Brain microvascular endothelial cell (primary cell): ENCODE data around the gene SPDYA.

Experiments used
- DNase-seq: peaks from one replicate; pipeline ENCODE4 v3.0.0-alpha.2; 2020
- H3K27ac ChIP-seq: fragments of 250-450 bp; sonication (Bioruptor Pico); 2 replicates; pipeline ENCODE4 v1.5.1; 2020; ENCODE audit warnings: mild to moderate bottlenecking, moderate library complexity
- H3K27me3 ChIP-seq: fragments of 250-450 bp; sonication (Bioruptor Pico); replicated peaks from 2 replicates; pipeline ENCODE4 v1.5.1; 2020; ENCODE audit warnings: mild to moderate bottlenecking
- H3K36me3 ChIP-seq: fragments of 250-450 bp; sonication (Bioruptor Pico); replicated peaks from 2 replicates; pipeline ENCODE4 v1.5.1; 2020; ENCODE audit warnings: mild to moderate bottlenecking
- H3K4me3 ChIP-seq: 2 replicates; pipeline ENCODE4 v1.5.1; 2011; ENCODE audit warnings: low read depth, mild to moderate bottlenecking, control low read depth, low read length, moderate library complexity
- CTCF ChIP-seq: IDR thresholded peaks from 2 replicates; pipeline ENCODE4 v1.5.1; 2011; ENCODE audit warnings: low read depth, mild to moderate bottlenecking, moderate library complexity, low read length, control low read depth, inconsistent platforms; ENCODE audit errors: missing control alignments
- in situ Hi-C: cut with HindIII; loops from 2 replicates; pipeline ENCODE4 v1.10.0; 2017; ENCODE audit warnings: low sequenced_read_pairs, low pct_ligation_motif_present

Gene SPDYA

DNA sequence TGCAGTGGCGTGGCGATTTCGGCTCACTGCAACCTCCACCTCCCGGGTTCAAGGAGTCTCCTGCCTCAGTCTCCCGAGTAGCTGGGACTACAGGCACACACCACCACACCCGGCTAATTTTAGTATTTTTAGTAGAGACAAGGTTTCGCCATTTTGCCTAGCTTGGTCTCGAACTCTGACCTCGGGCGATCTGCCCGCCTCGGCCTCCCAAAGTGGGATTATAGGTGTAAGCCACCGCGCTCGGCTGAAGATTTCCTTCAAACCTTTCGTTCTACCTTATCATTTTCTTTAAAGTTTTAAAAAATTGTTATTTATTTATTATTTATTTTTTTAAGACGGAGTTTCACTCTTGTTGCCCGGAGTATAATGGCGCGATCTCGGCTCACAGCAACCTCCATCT is 82.9 kb downstream of the SPDYA start:
- H3K27ac ChIP-seq: no peak overlapping the region
- H3K4me3 ChIP-seq: no peak overlapping the region
- no peaks in the 10 kb centered on the region for H3K36me3 ChIP-seq
- TF ChIP-seq CTCF: no peak
- no peaks in the 10 kb centered on the region for H3K27me3 ChIP-seq
- in situ Hi-C loops: no loop called here
- no peak for DNase-seq

DNA sequence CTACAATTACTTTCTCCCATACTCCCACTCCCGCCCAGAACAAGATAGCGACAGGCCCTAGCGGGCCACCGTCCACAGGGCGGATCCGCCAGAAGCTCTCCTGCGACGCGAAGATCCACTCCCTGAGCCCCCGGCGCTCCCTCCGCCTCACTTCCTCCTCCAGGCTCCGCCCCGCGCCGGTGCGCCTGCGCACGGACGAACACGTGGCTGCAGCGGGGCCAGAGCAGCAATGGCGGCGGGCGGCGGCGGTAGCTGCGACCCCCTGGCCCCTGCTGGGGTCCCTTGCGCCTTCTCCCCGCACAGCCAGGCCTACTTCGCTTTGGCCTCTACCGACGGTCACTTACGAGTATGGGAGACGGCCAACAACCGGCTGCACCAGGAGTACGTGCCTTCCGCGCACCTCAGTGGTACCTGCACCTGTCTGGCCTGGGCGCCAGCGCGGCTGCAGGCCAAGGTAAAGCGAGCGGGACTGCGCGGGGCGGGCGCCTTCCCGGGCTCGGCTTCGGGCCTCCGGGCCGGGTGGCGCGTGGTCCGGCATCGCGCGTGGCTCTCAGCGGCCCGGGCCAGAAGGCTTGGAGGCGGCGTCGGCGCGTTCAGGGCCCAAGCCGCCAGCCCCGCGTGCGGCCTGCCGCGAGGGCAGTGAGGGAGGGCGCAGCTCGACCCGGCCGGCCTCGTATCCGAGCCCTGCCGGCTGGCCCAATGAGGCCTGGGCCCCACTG is 84.0 kb downstream of the SPDYA start, which contains the start of gene WDR43:
Gene WDR43, plus strand, starts transcription at position 198 of the 719 bp plus-strand sequence. Its CDS starts 32 bp downstream, at position 230.
- TF ChIP-seq CTCF: no peak
- in situ Hi-C loops: no loop called here
- Histone ChIP-seq H3K4me3 (peak within 1 kb of the TSS; percentile 98), H3K27ac (peak within 1 kb of the TSS; percentile 66), H3K36me3 (no peaks in the 10 kb centered on the region), H3K27me3 (no peaks in the 10 kb centered on the region)
- DNase-seq: peak; percentile 98

DNA sequence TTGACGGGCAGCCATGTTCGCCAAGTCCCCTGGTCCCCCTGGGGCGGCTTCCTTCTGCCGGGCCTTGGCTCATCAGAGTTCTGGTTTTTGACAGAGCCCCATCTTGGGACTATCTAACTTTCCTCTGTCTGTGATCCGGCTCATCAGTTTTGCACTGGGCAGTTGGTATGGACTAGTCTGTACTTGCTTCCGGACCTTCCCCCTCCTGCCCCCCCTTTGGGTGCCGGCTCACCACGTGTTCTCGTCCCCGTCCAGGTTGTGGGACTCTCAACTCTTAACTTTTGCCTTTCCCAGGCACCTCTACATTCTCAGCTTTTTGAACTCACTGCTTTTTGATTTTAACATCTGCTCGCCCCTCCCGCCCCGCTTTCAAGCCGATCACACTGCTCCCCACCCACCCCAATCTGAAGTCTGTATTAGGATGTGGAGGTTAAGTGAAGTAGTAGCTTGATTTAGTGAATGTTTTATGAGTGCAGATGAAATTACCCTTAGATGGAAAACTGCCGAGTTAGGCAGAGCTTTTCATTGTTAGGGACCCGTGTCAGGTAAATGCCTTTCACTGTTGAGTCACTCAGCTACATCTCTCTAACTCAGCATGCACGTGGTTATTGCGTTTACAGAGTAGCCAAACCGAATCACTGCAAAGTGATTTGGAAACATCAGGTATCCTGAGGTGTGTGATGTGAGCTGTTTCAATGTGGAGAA is 84.7 kb downstream of the SPDYA start:
- H3K27ac ChIP-seq: peak overlapping the region; percentile 66
- H3K4me3 ChIP-seq: peak overlapping the region; percentile 98
- in situ Hi-C loops: no loop called here
- peak; percentile 13 for DNase-seq
- no peak for TF ChIP-seq CTCF
- H3K36me3 ChIP-seq: no peaks in the 10 kb centered on the region
- H3K27me3 ChIP-seq: no peaks in the 10 kb centered on the region

GRCh38 chr2:28896906-28897305 is 86.3 kb downstream of the SPDYA start:
- Histone ChIP-seq H3K4me3 (no peak overlapping the region), H3K27me3 (no peaks in the 10 kb centered on the region), H3K27ac (no peak overlapping the region), H3K36me3 (no peaks in the 10 kb centered on the region)
- peak; percentile 18 for DNase-seq
- in situ Hi-C loops: no loop called here
- no peak for TF ChIP-seq CTCF

GRCh38 chr2:28898048-28898447 is 87.4 kb downstream of the SPDYA start:
- Histone ChIP-seq H3K4me3 (no peak overlapping the region), H3K27ac (no peak overlapping the region), H3K27me3 (no peaks in the 10 kb centered on the region), H3K36me3 (peaks cover 5% of the 10 kb centered on the region)
- in situ Hi-C loops: no loop called here
- TF ChIP-seq CTCF: no peak
- no peak for DNase-seq
